Uterus (tissue), 2 donors: ENCODE data around the gene ALDH3A2.

ENCODE experiments used
- POLR2A ChIP-seq, 2 donors: fragments of 450-650 bp; IDR thresholded peaks; one replicate each; pipeline ENCODE4 v1.6.1; 2016; ENCODE audit warnings: antibody characterized with exemption in 2 of 2, mild to moderate bottlenecking in 1 of 2, moderate library complexity in 1 of 2
- TF ChIP-seq, protein P1 (sequence below), 4 experiments: fragments of 200-600 bp in 2 of 4; fragments of 450-650 bp in 2 of 4; sonication (generic) in 2 of 4; IDR thresholded peaks; one replicate each; pipeline ENCODE4 v1.5.1; 2016 to 2019; ENCODE audit warnings: antibody characterized with exemption in 4 of 4, mild to moderate bottlenecking in 2 of 4, moderate library complexity in 1 of 4

DNA sequence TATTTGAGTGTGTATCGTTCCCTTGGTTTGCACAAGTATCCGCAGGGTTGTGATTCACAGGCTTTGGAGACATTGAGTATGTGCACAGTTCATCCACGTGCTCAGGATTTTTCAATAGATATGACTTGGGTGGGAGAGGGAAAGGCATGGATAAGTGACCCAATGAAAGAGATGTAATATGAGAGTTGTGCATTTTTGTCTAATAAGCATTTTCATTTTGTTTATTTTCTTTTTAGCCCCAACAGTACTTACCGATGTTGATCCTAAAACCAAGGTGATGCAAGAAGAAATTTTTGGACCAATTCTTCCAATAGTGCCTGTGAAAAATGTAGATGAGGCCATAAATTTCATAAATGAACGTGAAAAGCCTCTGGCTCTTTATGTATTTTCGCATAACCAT is 14.5 kb downstream of the ALDH3A2 start:
- TF ChIP-seq, protein P1, sequence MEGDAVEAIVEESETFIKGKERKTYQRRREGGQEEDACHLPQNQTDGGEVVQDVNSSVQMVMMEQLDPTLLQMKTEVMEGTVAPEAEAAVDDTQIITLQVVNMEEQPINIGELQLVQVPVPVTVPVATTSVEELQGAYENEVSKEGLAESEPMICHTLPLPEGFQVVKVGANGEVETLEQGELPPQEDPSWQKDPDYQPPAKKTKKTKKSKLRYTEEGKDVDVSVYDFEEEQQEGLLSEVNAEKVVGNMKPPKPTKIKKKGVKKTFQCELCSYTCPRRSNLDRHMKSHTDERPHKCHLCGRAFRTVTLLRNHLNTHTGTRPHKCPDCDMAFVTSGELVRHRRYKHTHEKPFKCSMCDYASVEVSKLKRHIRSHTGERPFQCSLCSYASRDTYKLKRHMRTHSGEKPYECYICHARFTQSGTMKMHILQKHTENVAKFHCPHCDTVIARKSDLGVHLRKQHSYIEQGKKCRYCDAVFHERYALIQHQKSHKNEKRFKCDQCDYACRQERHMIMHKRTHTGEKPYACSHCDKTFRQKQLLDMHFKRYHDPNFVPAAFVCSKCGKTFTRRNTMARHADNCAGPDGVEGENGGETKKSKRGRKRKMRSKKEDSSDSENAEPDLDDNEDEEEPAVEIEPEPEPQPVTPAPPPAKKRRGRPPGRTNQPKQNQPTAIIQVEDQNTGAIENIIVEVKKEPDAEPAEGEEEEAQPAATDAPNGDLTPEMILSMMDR (IDR thresholded peaks at IDR 0.05) = no peak
- TF ChIP-seq POLR2A (IDR thresholded peaks at IDR 0.05) = no peak
